Uterus (tissue), 4 donors: ENCODE data around the gene H2AZ1. TPM values are rescaled to one million over a fixed set of nuclear protein-coding genes. Genes with fewer than 3 reads are reported as not detected.
"Not testable (repeated sequence)": the region's sequence is repeated elsewhere in the genome, so short reads cannot be mapped to it uniquely, and the experiment has no call there.

Experiments used
- DNase-seq, 2 donors: peaks; one replicate each; pipeline ENCODE4 v3.0.0-alpha.2; 2019 to 2020
- H3K27ac ChIP-seq, 2 donors: fragments of 200-600 bp; sonication (generic); 1 replicate in 1 of 2; 2 replicates in 1 of 2; pipeline ENCODE4 v1.5.1; 2016 to 2018
- H3K27me3 ChIP-seq, 2 donors: fragments of 200-600 bp; sonication (generic); one replicate each; pipeline ENCODE4 v1.5.1; 2018 to 2019; ENCODE audit warnings: control low read depth in 1 of 2
- H3K36me3 ChIP-seq, 2 donors: fragments of 200-600 bp; sonication (generic); one replicate each; pipeline ENCODE4 v1.5.1; 2019; ENCODE audit warnings: control low read depth in 1 of 2
- H3K4me1 ChIP-seq, 2 donors: fragments of 200-600 bp; sonication (generic); one replicate each; pipeline ENCODE4 v1.5.1; 2018 to 2019; ENCODE audit warnings: control low read depth in 1 of 2
- H3K4me3 ChIP-seq, 2 donors: fragments of 200-600 bp; sonication (generic); 1 replicate in 1 of 2; 2 replicates in 1 of 2; pipeline ENCODE4 v1.5.1; 2018 to 2019; ENCODE audit warnings: mild to moderate bottlenecking in 1 of 2
- H3K9me3 ChIP-seq, 2 donors: fragments of 200-600 bp; sonication (generic); one replicate each; pipeline ENCODE4 v1.5.1; 2019; ENCODE audit warnings: control low read depth in 1 of 2
- POLR2A ChIP-seq, 2 donors: fragments of 450-650 bp; IDR thresholded peaks; one replicate each; pipeline ENCODE4 v1.6.1; 2016; ENCODE audit warnings: antibody characterized with exemption in 2 of 2, mild to moderate bottlenecking in 1 of 2, moderate library complexity in 1 of 2
- intact Hi-C: fragments of 100-400 bp; cut with DNase I; formaldehyde crosslinking; loops from one replicate; pipeline ENCODE4 v1.15.1; 2023; ENCODE audit warnings: low total_unique reads
- total RNA-seq, 4 donors: library from RNA; depleted of rRNA in 3 of 4; stranded (reverse); fragments of >200 nt in 3 of 4; gene quantifications; one replicate each; pipeline versions ENCODE4 v1.1.0 to v1.2.4, GENCODE V29; 2014 to 2023
- TF ChIP-seq, protein P1 (sequence below), 4 experiments: fragments of 200-600 bp in 2 of 4; fragments of 450-650 bp in 2 of 4; sonication (generic) in 2 of 4; IDR thresholded peaks; one replicate each; pipeline ENCODE4 v1.5.1; 2016 to 2019; ENCODE audit warnings: antibody characterized with exemption in 4 of 4, mild to moderate bottlenecking in 2 of 4, moderate library complexity in 1 of 4
- donor health status: DM: yes; HTN: yes; CAD: no.

H2AZ1 gene
- total RNA-seq, 4 donors from 2014 or later = 99.7 to 206 (median 134) TPM

DNA sequence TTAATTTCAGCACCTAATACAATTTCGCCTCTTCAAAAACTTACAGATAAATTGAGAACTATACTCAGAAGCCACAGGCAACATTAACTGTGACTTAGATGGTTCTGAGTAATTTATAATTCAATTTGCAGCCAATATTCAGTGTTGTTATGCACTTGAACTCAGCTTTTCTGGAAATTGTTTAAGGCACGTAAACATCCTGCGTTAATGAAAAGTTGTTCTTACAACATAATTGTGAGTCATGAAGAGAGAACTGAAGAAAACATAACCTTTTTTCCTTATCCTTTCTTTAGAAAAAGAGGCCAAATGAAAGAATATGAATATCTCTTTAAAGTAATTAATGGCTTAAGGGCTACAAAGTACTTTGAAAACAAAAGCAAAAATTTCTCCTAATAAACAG is 16.6 kb upstream of the H2AZ1 start:
- H3K9me3 ChIP-seq = no peaks in the 10 kb centered on the region
- no peaks in the 10 kb centered on the region for H3K27me3 ChIP-seq
- H3K4me1 ChIP-seq = no peaks in the 10 kb centered on the region
- no peaks in the 10 kb centered on the region for H3K36me3 ChIP-seq
- DNase-seq = no peak
- intact Hi-C loops = no loop called here
- no peak overlapping the region for H3K4me3 ChIP-seq
- TF ChIP-seq POLR2A (IDR thresholded peaks at IDR 0.05) = no peak
- TF ChIP-seq, protein P1, sequence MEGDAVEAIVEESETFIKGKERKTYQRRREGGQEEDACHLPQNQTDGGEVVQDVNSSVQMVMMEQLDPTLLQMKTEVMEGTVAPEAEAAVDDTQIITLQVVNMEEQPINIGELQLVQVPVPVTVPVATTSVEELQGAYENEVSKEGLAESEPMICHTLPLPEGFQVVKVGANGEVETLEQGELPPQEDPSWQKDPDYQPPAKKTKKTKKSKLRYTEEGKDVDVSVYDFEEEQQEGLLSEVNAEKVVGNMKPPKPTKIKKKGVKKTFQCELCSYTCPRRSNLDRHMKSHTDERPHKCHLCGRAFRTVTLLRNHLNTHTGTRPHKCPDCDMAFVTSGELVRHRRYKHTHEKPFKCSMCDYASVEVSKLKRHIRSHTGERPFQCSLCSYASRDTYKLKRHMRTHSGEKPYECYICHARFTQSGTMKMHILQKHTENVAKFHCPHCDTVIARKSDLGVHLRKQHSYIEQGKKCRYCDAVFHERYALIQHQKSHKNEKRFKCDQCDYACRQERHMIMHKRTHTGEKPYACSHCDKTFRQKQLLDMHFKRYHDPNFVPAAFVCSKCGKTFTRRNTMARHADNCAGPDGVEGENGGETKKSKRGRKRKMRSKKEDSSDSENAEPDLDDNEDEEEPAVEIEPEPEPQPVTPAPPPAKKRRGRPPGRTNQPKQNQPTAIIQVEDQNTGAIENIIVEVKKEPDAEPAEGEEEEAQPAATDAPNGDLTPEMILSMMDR (IDR thresholded peaks at IDR 0.05) = no peak
- no peak overlapping the region for H3K27ac ChIP-seq

DNA sequence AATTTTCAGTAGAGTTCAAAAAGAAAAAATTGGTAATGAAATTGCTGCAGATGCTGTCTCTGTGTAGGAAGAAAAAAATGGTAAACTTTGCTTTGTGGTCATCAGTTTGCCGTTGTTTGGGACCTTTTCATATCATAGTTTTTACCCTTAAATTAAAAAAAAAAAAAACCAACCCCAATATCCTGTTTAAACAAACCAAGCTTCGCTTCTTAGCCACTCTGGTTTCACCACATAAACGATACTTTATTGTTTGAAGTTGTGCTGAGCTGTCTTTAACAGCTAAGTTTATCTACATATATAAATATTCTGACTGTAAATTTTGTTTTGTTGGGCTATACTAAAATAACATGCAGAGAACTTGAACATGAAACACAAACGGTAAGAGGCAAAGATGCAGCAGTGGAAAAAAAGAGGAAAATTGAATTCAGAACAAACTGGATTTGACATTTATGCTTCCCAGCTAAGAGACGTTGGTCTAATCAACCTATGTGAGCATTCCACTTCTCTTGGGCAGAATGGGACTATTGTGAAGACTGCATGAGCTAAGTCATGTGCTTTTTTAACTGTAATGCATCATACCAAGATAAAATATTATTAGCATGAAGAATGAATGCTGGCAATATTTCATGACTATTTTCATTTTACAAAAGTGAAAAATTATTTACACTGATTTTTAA is 15.7 kb upstream of the H2AZ1 start:
- intact Hi-C loops = no loop called here
- H3K36me3 ChIP-seq = no peaks in the 10 kb centered on the region
- DNase-seq = no peak
- no peaks in the 10 kb centered on the region for H3K9me3 ChIP-seq
- no peaks in the 10 kb centered on the region for H3K4me1 ChIP-seq
- H3K27ac ChIP-seq = no peak overlapping the region
- TF ChIP-seq, protein P1 (IDR thresholded peaks at IDR 0.05) = no peak
- no peak for TF ChIP-seq POLR2A (IDR thresholded peaks at IDR 0.05)
- no peaks in the 10 kb centered on the region for H3K27me3 ChIP-seq
- no peak overlapping the region for H3K4me3 ChIP-seq

DNA sequence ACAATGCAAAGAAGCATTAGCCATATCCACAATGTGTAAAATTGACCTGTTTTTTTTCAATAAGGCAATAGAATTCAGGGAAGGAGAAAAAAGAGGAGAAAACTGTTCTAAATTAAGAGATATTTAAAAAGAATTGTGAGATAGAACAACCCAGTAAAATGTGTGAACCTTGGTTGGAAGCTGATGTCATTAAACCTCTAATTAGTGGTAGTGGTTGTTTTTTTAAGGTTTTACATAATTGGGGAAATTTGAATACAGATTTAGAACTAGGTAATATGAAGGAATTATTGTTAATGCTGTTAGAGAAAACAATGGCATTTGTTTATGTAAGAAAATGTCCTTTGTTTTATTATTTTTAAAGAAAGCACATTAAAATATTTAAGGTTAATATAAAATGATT is 15.1 kb upstream of the H2AZ1 start:
- Histone ChIP-seq H3K4me1 (no peaks in the 10 kb centered on the region), H3K27me3 (no peaks in the 10 kb centered on the region), H3K9me3 (no peaks in the 10 kb centered on the region), H3K4me3 (no peak overlapping the region), H3K36me3 (no peaks in the 10 kb centered on the region), H3K27ac (no peak overlapping the region)
- TF ChIP-seq, protein P1 (IDR thresholded peaks at IDR 0.05) = no peak
- TF ChIP-seq POLR2A (IDR thresholded peaks at IDR 0.05) = no peak
- intact Hi-C loops = no loop called here
- no peak for DNase-seq

DNA sequence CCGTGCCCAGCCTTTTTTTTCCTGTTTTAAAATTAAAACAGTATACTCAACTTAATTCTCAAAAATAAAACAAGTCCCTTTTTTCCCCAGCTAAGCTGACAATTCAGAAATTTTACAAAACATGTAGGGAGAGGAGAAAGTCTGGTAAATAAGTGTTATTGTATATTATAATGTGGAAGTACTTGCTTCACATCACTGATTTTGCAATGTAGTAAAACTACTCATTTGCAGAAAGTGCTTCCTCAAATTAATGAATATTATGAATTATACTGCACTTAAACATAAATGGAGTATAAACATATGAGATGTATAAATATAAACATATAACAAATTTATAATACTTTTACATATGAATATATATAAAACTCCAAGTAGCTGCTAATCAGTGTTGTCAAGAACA is 11.6 kb upstream of the H2AZ1 start:
- H3K27me3 ChIP-seq = no peaks in the 10 kb centered on the region
- H3K4me3 ChIP-seq = no peak overlapping the region
- intact Hi-C loops = no loop called here
- H3K4me1 ChIP-seq = no peaks in the 10 kb centered on the region
- no peaks in the 10 kb centered on the region for H3K36me3 ChIP-seq
- TF ChIP-seq POLR2A (IDR thresholded peaks at IDR 0.05) = no peak
- no peak overlapping the region for H3K27ac ChIP-seq
- H3K9me3 ChIP-seq = no peaks in the 10 kb centered on the region
- DNase-seq = no peak

DNA sequence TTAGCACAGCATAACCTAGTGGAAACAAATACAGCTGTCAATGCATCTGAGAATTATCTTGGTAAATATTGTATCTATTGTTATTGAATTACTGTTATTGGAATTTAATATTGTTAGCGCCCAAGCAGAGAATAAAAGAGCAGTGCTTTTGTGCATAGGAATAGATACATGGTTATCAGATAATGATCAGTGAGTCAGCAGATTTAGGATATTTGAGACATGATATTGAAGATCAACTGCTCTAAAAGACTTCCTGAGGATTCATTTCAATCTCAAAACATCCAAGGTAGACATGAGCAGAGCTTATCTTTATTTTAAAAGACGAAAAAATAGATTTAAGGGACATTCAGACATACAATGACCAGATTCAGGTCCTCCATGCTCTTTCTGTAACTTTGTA is 10.6 kb upstream of the H2AZ1 start:
- TF ChIP-seq, protein P1 (IDR thresholded peaks at IDR 0.05) = no peak
- no peak for TF ChIP-seq POLR2A (IDR thresholded peaks at IDR 0.05)
- intact Hi-C loops = no loop called here
- Histone ChIP-seq H3K4me3 (no peak overlapping the region), H3K4me1 (no peaks in the 10 kb centered on the region), H3K27me3 (no peaks in the 10 kb centered on the region), H3K27ac (no peak overlapping the region), H3K36me3 (no peaks in the 10 kb centered on the region), H3K9me3 (no peaks in the 10 kb centered on the region)
- no peak for DNase-seq

DNA sequence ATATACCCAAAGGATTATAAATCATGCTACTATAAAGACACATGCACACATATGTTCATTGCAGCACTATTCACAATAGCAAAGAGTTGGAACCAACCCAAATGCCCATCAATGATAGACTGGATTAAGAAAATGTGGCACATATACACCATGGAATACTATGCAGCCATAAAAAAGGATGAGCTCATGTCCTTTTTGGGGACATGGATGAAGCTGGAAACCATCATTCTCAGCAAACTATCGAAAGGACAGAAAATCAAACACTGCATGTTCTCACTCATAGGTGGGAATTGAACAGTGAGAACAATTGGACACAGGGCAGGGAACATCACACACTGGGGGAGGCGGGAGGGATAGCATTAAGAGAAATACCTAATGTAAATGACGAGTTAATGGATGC is 8.1 kb upstream of the H2AZ1 start:
- DNase-seq, H3K4me3 ChIP-seq, intact Hi-C loops, H3K27ac ChIP-seq, H3K9me3 ChIP-seq, H3K36me3 ChIP-seq, H3K27me3 ChIP-seq, H3K4me1 ChIP-seq: not testable (repeated sequence)
